ENCODE measurements around the gene PCSK6.
"Not testable (repeated sequence)": the region's sequence is repeated elsewhere in the genome, so short reads cannot be mapped to it uniquely, and the experiment has no call there.

PCSK6 gene

GRCh38 chr15:101303408-101303807, 186.1 kb downstream of the PCSK6 start:
- no peak for DNase-seq

DNA sequence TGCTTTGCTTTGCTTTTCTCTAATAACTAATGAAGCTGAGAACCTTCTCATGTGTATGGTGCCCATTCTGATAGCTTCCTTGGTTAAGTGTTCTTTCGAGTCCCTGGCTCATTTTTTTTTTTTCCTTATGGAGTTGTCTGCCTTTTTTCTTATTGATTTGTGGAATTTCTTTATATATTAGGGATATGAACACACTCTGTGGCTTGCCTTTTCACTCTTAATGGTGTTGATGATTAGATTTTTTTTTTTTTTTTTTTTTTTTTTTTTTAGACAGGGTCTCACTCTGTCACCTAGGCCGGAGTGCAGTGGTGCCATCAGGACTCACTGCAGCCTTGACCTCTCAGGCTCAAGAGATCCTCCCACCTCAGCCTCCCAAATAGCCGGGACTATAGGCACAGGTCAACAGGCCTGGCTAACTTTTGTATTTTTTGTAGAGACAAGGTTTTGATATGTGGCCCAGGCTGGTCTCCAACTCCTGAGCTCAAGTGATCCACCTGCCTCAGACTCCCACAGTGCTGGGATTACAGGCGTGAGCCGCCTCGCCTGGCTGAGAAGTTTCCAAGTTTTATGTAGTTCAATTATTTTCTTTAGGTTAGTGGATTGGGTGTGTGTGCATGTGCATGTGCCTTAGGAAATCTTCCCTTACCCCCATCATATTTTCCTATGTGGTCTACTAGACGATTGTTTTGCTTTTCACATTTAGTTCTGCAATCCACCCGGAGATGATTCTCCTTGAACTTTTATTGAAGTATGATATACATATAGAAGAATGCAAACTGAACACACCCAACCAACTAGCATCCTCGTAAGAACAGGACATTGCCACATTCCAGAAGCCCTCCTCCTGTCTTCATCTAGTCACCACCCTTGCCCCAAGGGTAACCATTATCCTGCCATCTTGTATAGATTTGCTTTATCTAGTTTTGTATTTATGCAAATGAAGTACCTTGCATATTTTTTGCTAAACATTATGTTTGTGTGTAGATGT, 192.8 kb downstream of the PCSK6 start:
- DNase-seq = no peak

- no peak for DNase-seq
These were observed 193.8 kb downstream of the PCSK6 start for GRCh38 chr15:101295607-101296161.

GRCh38 chr15:101294731-101295606, 194.5 kb downstream of the PCSK6 start, which contains the start of gene SNRPA1:
SNRPA1 (minus strand) TSS chr15:101295248; CDS start chr15:101295178, 70 bp downstream.
- peak; percentile 99 for DNase-seq

DNA sequence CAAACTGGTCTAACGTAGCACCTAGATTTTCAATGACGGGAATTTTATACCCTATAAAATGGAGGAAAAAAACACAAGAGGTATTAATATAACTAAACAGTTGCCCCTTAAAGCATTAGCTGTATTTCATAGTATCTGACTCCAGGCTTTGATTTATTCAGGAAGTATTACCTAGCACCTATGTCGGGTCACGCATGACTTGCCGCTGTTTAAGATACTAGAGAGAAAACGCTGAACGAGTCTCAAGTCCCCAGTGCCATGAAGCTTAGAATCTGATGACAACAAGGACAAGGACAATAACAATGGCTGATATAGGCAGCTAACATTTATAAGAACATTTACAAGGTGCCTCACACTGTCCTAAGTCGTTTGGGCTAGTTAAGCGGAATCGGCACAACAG, 196.4 kb downstream of the PCSK6 start:
- DNase-seq = no peak

- no peak for DNase-seq
These were observed 200.5 kb downstream of the PCSK6 start for GRCh38 chr15:101288905-101289513.

- DNase-seq = not testable (repeated sequence)
These were observed 202.2 kb downstream of the PCSK6 start for GRCh38 chr15:101287342-101287741.

GRCh38 chr15:101286471-101287114, 202.9 kb downstream of the PCSK6 start:
- no peak for DNase-seq

DNA sequence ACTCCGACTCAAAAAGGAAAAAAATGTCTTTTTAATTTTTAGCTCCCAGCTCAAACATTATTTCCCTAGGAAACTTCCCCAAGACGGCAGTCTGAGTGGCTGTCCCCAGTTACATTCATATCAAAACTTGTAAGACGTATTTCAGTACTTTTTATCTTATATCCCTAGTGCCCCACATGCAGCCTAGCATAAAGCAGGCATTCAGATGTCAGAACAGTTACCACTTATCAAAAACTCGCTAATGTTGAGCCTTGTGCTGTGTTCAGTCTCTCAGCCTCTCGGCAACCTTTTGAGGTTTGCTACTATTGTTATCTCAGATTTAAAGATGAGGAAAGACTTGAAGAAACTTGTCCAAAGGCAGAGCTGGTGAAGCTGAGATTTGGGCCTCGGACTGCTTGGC, 205.6 kb downstream of the PCSK6 start:
- DNase-seq = no peak

- DNase-seq = no peak
These were observed 209.5 kb downstream of the PCSK6 start for GRCh38 chr15:101280007-101280406.

- DNase-seq = no peak
These were observed 211.5 kb downstream of the PCSK6 start for GRCh38 chr15:101277943-101278564.

DNA sequence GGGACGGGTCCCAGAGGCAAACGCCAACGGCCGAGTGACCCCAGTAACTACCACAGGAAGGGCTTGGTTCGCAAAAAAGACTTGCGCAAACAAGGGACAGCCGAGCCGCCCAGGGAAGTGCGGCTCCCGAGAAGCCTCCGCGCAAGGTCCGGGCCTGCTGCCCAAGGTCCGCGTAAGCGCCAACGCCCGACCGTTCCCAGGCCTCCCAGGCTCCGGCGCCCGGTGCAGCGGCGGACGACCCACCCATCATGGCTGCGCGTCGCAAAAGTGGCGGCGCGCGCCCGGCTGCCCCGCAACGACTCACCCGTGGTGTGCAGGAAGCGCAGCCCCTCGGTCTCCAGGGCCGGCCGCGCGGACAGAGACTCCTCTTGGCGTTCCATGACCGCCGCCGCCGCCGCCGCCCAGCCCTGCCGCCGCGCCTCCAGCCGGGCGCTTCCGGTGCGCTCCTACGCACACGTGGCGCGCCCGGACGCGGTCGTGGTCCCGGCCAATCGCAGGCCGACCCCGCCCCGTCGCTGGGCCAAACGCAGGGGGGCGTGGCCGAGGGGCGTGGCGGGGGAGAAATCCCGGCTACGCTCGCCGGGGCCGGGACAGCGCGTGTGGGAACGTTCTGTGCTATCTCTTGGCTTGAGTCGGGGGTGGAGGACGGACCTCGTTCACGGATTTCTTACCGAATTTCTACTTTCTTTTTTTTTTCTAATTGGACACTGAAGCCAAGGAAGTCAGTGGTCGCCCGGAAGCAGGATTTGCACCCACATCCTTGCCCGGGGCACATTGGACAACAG, 212.3 kb downstream of the PCSK6 start, which contains the start of gene SELENOS:
TSS of gene SELENOS (minus strand) at position 448 of the 785 bp plus-strand sequence. CDS start at position 380, 68 bp downstream.
- DNase-seq = peak; percentile 89

- no peak for DNase-seq
These were observed 212.9 kb downstream of the PCSK6 start for GRCh38 chr15:101276501-101277037.

GRCh38 chr15:101275018-101275417, 214.5 kb downstream of the PCSK6 start:
- no peak for DNase-seq

GRCh38 chr15:101273534-101273933, 216.0 kb downstream of the PCSK6 start:
- no peak for DNase-seq

DNA sequence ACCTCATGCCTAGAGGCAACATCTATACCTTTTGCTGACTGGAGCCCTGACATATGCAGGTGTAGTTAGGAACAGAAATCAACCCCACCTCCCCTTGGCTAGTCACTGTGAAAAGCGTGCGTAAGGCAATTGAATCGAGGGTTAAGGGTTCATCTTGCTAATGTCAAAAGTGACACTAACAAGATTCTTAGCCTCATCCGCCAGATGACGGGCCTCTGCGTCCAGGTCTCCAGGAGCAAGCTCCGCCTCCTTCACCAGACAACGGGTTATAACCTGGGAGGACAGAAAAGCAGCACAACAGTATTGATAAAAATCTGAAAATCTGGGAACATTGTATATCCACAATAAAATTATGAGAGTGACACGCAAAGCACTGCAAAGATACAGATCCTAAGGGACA, 216.9 kb downstream of the PCSK6 start:
- DNase-seq = no peak

- DNase-seq = no peak
These were observed 219.9 kb downstream of the PCSK6 start for GRCh38 chr15:101269479-101270223.

DNA sequence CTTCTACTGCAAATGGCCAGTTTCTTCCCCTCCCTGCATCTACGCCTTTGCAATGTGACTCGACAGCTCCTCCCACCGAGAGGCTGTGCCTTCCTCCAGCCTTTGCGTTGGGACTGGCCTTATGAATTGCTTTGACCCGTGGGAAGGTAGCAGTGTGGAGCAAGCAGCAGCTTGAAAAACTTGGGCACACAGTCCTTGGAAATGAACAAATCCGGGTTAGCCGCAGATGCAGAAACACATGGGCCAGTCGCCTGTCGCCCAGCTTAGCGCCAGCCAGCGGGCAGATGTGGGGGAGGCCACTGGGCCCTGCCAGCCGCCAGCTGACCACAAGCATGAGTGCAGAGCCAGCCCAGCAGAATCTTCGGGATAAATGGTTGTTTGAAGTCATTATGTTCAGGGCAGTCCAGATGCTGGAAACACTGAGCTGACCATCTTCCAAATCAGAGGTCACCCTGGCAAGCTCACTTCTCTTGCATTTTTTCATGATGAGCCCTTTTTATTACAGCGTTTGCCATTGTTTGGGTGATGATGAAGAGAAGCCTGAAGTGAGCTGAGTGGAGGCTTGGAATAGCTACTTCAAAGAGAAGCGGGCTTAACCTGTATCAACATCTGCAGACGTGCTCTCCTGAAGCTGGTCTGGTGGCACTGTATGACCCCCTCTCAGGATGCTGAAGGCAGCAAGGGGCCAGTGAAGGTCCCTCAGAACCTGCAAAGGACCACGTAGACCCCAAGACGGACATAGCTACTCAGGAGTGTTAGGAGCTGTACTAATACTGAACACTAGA, 222.0 kb downstream of the PCSK6 start:
- DNase-seq = no peak

DNA sequence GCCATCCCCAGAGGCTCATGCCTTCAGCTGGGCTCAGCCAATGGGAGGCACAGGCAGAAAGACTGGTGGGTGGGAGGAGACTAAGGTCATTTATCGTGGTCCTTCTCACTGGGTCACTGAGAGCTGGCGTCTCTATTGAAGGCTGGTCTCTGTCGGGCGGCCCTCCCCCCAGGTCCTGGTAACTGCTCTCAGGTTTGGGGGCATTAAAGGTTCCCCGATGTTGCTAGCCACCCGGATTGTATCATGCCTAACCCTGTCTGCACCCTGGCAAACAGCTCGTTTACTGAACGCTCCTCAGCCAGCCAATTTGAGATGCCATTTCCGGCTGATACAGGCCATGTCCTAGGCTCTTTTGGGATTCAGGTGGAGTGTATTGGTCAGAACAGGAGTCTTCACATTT, 222.7 kb downstream of the PCSK6 start:
- DNase-seq = no peak
